NCI-H510A treated with DMSO at 0.1 percent for 48 hours (cell line): ENCODE data around the gene INTS14.
A peak's percentile ranks its signal among the peaks of the same experiment; 100 is the strongest.

Source experiments
- DNase-seq: peaks from one replicate; lab custom pipeline; 2025; lab: John Stamatoyannopoulos, UW

INTS14 gene

DNA sequence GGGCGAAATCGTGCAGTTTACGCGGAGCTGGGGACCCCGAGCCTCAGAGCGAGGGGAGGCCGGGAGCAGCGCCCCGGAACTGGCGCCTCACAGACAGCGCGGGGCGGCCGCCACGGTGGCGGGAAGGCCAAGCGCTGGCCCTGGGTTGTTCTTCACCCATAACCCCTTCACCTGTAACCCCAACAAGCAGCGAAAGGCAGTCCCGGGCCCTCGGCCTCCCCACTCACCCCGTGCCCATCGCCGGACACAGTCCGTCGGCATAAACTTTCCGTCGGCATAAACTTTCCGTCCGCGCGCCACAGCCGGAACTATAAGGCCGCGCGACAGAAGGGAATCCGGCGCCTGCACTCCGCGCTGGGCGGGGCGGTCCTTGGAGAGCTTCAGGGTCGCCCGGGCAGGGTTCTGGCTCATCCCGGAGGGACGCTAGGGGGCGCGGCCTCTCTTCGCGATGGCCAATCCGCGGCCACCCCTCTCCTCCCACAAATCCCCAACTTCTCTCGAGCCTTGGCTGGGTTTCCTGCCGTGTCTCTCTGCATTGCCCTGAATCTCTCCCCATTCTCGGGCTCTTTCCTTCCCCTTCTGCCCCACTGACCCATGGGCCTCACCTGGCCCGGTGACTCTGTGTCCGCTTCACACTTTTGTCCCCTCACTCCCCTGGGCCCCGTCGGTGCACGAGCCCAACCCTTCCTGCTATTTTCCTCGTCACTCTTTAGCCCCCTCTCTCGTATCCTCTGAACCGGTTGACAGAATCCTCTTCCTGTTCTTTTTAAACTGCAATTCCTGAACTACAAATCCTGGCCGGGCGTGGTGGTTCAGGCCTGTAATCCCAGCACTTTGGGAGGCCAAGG lies at the start of gene INTS14:
TSS of gene INTS14 (minus strand) at position 261 of the 848 bp plus-strand sequence. CDS start 3,751 bp downstream, outside the sequence.
- DNase-seq, result peak; percentile 83

DNA sequence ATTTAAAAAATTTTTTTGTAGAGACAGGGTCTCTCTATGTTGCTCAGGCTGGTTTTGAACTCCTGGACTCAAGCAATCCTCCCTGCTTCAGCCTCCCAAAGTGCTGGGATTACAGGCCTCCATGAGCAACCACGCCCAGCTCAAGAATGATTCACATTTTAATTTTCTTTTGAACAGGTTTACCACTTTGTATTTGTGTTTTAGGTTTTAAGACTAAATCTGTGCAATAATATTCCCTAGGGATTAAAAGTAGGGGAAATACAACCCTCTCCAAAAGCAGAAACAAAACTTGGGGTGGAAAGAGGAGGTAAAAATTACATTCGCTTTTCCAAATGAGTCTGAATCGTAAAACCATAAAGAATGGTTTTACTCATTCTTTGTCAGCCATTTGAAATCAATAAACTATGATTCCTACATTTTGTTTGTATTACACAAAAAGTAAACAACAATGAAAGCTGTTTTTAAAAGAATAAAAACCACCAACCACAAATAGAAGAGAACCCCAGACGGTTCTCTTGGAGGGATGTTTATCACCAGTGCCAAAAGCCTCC lies 48.6 kb upstream of the INTS14 start:
- no peak for DNase-seq

GRCh38 chr15:65655457-65655856 lies 44.5 kb upstream of the INTS14 start:
- no peak for DNase-seq

DNA sequence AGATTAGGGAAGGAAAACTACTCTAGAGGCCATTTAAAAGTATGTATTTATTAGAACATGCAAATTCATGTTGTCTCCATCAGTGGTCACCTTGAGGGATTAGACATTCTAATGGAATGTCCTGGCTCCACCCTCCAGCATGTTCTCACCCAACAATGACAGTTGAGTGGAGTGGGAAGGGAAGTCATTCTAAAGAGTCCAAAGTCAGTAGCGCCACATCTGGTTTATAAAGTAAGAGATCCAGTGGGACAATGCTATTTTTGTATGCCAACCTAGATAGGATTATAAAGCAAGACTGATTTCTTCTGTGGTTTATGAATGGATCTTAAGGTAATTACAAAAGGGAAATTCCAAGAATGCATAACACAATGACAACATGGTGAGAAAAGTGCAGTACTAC lies 44.1 kb upstream of the INTS14 start:
- DNase-seq, result no peak

GRCh38 chr15:65653801-65654521 lies 43.0 kb upstream of the INTS14 start:
- DNase-seq, result no peak

DNA sequence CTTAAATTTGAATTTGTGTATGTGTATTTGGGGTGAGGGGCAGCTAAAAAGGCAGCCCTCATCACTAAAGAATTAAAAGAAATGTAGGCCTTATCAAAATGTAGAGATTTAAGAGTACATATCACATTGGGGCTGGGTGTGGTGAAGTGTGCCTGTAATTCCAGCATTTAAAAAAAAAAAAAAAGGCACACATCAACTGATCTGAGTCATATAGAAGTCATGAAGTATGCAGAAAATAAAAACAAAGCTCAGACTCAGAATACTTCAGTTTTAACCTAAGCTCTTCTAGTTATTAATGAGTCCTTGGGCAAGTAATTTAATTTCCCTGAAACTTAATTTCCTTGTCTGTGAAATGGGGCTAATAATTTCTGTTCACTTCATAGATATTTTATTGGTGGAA lies 42.4 kb upstream of the INTS14 start:
- no peak for DNase-seq

DNA sequence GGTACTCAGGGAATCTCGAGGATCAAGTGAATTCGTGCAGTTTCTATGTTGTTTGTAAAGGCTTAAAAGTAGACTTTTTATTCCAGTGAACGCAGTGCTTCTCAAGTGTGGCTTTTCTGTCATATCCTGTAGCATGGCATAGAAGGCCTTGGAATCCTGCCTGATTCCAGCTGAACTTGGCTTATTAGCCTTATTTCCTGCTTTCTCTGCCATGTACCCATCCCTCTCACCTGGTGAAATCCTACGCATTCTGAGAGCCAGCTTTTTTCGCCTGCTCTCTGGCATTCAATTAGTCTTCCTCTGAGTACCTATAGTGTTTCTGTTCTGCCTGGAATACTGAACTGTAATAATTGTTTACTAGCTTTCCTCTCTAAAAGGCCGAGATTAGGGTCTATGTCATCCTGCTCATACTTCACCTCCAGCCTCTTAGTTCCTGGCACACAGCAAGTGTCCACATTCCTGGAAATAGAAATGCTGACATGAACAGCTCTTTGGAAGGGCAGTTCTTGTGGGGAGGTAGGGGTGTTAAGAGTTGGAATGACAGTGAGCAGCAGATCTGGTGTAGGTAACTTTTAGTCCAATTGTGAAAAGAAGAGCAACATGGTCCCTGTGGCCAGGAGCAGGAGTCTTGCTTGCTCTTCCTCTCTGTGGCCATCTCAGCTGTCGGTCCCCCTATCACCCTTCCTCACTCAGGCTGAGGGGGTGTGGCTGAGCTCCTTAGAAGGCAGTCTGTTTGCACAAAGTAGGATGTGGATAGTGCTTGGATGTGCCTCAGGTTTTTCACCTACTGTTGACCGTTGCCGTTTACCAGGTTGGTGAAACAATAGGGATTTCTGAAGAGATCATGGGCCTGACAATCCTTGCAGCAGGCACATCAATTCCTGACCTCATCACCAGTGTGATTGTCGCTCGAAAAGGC lies 41.2 kb upstream of the INTS14 start:
- no peak for DNase-seq

DNA sequence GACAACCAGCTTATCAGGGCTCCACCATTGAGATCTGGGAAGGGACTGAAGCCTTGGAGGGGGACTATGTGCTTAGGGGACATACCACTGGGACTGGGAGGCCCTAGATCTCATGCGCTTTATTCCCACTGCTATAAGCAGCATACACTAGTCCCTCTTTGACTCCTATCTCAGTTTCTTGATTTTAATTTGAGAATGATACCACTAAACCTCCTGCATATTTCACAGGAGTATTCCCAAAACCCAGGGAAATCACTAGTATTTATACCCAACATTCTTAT lies 40.1 kb upstream of the INTS14 start:
- no peak for DNase-seq

DNA sequence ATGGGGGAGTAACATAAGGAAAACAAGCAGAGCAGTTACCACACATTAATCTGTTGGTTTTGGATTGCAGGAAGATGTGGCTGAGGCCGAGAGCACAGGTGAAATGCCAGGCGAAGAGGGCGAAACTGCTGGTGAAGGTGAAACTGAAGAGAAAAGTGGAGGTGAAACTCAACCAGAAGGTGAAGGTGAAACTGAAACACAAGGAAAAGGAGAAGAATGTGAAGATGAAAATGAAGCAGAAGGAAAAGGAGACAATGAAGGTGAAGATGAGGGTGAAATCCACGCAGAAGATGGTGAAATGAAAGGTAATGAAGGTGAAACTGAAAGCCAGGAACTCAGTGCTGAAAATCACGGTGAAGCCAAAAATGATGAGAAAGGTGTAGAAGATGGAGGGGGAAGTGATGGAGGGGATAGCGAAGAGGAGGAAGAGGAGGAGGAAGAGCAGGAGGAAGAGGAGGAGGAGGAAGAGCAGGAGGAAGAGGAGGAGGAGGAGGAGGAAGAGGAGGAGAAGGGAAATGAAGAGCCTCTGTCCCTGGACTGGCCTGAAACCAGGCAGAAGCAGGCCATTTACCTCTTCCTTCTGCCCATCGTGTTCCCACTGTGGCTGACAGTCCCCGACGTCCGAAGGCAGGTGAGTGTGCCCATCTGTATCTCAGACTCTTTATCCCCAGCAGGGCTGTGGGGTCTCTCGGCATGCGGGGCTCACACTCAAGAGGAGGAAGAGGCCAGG lies 39.5 kb upstream of the INTS14 start:
- DNase-seq, result no peak

DNA sequence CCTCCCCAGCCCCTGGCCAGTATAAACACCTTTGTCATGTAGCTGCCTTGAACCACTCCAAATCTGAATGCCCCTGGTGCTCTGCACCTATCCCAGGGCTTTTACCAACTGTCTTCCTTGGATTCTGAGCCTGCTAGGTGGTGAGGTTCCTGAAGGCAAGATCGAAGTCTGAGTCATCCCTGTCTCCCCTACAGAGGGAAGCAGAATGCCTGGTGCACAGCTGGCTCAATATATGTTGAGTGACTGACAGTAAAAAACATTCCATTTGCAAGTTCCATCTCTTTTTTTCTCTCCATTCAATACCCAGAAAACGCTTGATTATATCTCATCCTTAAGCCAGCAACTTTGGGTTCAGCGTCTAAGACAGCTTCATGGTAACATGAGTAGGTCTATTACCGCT lies 35.6 kb upstream of the INTS14 start:
- no peak for DNase-seq

DNA sequence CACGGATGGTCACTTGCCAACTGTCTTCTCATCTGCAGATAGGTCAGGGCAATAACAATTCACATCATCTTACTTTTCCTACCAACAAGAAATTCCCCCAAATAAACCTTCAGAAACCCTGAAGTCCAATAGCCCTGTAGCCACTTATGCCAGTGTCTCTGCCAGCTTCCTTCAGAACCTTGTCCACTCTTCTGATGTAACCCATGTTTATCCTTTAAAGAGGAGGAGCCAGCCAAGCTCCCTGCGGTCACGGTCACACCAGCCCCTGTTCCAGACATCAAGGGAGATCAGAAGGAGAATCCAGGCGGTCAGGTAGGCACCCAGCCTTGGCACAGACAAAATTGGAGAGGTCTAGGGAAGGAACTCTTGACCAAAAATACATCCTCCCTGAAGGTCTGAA lies 34.5 kb upstream of the INTS14 start:
- DNase-seq, result no peak

- DNase-seq, result no peak
Observed at GRCh38 chr15:65644282-65644681, 33.4 kb upstream of the INTS14 start.

DNA sequence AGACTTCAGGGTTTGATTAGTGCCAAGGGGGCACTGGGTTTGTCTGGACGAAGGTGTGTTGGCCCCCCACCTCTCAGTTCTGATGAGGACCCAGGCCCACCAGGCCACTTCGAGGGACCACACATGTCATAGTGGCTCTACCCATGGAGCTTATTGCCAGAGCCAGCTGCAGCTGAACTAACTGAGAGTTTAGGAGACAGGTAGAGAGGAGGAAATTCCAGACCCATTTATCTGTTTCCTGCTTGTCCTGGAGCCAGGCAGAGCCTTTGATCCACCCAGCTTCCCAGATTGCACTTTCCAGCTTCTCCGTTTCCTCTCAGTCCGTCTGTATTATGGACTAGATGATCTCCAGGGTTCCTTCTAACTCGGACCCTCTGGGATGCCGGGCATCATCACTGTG lies 31.7 kb upstream of the INTS14 start:
- DNase-seq, result no peak

DNA sequence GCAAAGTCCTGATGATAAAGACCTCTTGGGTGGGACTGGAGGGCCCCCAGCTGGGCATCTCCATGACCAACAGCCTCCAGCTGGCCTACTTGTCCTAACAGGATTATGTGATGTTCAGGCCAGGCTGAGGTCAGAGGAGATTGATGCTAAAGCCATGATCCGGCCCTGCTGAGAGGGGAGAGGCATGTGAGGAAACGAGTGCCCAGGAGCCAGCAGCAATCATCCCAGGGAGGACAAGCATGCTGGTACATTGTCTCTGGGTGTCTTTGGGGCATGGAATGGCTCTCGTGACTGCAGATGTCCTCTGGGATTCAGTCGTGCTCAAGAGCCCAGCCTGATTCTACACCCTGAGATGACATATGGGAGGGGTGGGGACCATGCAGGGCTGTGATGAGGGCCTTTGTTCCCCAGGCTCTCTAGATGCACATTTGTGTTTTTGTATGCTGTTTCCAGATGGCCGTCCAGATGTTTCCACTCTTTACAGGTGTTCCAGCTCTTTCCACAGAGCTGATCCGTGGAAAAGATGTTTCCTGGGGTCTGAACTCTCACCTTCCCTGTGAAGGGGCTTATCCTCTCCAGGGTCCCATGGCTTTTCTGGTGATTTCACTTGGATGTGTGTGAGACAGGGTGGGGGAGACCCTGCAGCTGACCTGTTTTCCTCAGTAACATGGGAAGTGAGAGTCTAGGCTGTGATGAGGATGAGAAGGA lies 31.0 kb upstream of the INTS14 start:
- no peak for DNase-seq

DNA sequence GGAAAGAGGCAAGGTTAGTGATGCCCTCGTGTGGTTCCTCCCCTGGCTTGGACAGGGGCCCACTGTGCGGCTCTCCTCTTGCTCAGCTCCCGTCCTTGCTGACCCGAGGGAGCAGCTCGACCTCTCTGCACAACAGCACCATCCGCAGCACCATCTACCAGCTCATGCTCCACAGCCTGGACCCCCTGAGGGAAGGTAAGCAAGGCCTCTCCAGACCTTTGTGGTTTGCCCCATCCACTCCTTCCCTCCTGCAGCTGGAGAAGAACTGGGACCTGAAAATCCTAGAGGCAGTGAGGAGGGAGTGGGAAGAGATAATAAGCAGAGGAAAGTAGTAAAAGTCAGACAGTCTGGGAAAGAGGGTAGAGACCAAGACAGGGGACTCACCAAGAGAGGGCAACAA lies 28.6 kb upstream of the INTS14 start:
- no peak for DNase-seq

- peak; percentile 63 for DNase-seq
Observed at GRCh38 chr15:65638681-65639089, 27.8 kb upstream of the INTS14 start.

DNA sequence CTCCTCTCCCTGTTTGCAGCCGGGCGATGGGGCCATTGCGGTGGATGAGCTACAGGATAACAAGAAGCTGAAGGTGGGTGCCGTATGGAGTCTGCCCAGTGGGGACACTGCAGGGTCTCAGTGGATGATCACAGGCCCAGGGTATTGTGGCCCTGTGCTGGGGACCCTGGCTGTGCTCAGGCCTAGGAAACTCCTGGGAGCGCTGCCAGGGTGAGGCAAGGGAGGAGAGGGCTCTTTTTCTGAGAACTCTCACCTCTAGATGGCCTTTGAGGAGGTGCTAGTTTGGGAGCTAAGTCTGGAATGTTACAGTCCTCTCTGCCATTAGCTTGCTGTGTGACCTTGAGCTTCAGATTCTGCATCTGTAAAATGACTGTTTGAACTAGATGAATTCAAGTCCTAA lies 27.2 kb upstream of the INTS14 start:
- no peak for DNase-seq

- no peak for DNase-seq
Observed at GRCh38 chr15:65634356-65634755, 23.4 kb upstream of the INTS14 start.

DNA sequence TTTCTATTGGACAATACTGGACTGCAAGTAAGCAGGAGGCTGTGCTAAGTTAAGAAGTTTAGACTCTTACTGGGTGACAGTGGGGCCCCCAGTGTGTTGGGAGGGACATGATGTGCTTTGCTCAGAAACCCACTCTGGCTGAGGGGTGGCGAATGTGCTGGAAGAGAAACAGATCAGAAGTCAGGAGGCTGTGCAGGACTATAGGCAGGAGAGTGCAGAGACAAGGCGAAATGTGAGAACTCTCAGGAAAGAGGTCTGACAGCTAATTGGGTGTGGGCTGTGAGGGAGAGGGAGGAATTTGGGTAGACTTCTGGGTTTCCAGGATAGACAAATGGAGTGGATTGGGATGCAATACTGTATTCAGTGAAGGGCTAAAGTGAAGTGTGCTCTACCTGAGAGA lies 22.8 kb upstream of the INTS14 start:
- no peak for DNase-seq

- DNase-seq, result no peak
Observed at GRCh38 chr15:65632780-65633375, 21.9 kb upstream of the INTS14 start.

- DNase-seq, result no peak
Observed at GRCh38 chr15:65631503-65631902, 20.6 kb upstream of the INTS14 start.
